Measurements from ENCODE around the gene RNF224. TPM values are rescaled to one million over a fixed set of nuclear protein-coding genes. Genes with fewer than 3 reads are reported as not detected.
A peak's percentile ranks its signal among the peaks of the same experiment; 100 is the strongest.

The RNF224 gene
- total RNA-seq, 1 donor from 2014 or later: 0.39 TPM

GRCh38 chr9:137223078-137223970, 4.0 kb upstream of the RNF224 start:
- peak overlapping the region; percentile 88 for H3K4me3 Mint-ChIP-seq (ENCODE audit: unreplicated experiment)
- peak; percentile 94 for DNase-seq
- peaks cover 4% of the 10 kb centered on the region for H3K27me3 Mint-ChIP-seq (ENCODE audit: unreplicated experiment)
- TF ChIP-seq CTCF (IDR thresholded peaks at IDR 0.05; ENCODE audit: partially characterized antibody, unreplicated experiment): no peak
- peaks cover 4% of the 10 kb centered on the region for H3K4me1 Mint-ChIP-seq (ENCODE audit: low read depth, unreplicated experiment)
- peaks cover 6% of the 10 kb centered on the region for H3K9me3 Mint-ChIP-seq (ENCODE audit: unreplicated experiment)
- H3K36me3 Mint-ChIP-seq (ENCODE audit: unreplicated experiment): no peaks in the 10 kb centered on the region
- peak overlapping the region; percentile 17 for H3K27ac Mint-ChIP-seq (ENCODE audit: unreplicated experiment)

GRCh38 chr9:137224830-137225694, 2.2 kb upstream of the RNF224 start, which contains the start of gene CYSRT1:
Gene CYSRT1, plus strand, starts transcription at chr9:137225174. Its CDS starts 448 bp downstream, at chr9:137225622.
- no peak for TF ChIP-seq CTCF (IDR thresholded peaks at IDR 0.05; ENCODE audit: partially characterized antibody, unreplicated experiment)
- no peaks in the 10 kb centered on the region for H3K36me3 Mint-ChIP-seq (ENCODE audit: unreplicated experiment)
- peaks cover 2% of the 10 kb centered on the region for H3K27me3 Mint-ChIP-seq (ENCODE audit: unreplicated experiment)
- peak within 1 kb of the TSS; percentile 63 for H3K4me3 Mint-ChIP-seq (ENCODE audit: unreplicated experiment)
- no peak within 1 kb of the TSS for H3K27ac Mint-ChIP-seq (ENCODE audit: unreplicated experiment)
- H3K4me1 Mint-ChIP-seq (ENCODE audit: low read depth, unreplicated experiment): peaks cover 2% of the 10 kb centered on the region
- H3K9me3 Mint-ChIP-seq (ENCODE audit: unreplicated experiment): no peaks in the 10 kb centered on the region
- no peak for DNase-seq

- Mint-ChIP-seq H3K4me3 (ENCODE audit: unreplicated experiment) (no peak overlapping the region), H3K27me3 (ENCODE audit: unreplicated experiment) (peaks cover 2% of the 10 kb centered on the region), H3K27ac (ENCODE audit: unreplicated experiment) (no peak overlapping the region), H3K36me3 (ENCODE audit: unreplicated experiment) (no peaks in the 10 kb centered on the region), H3K4me1 (ENCODE audit: low read depth, unreplicated experiment) (peaks cover 2% of the 10 kb centered on the region), H3K9me3 (ENCODE audit: unreplicated experiment) (no peaks in the 10 kb centered on the region)
- no peak for TF ChIP-seq CTCF (IDR thresholded peaks at IDR 0.05; ENCODE audit: partially characterized antibody, unreplicated experiment)
- no peak for DNase-seq
These were observed 1.5 kb upstream of the RNF224 start for GRCh38 chr9:137225699-137226331.

GRCh38 chr9:137226338-137227053, 806 bp upstream of the RNF224 start:
- H3K4me1 Mint-ChIP-seq (ENCODE audit: low read depth, unreplicated experiment): peaks cover 2% of the 10 kb centered on the region
- H3K27ac Mint-ChIP-seq (ENCODE audit: unreplicated experiment): no peak overlapping the region
- no peaks in the 10 kb centered on the region for H3K9me3 Mint-ChIP-seq (ENCODE audit: unreplicated experiment)
- no peaks in the 10 kb centered on the region for H3K36me3 Mint-ChIP-seq (ENCODE audit: unreplicated experiment)
- peaks cover 2% of the 10 kb centered on the region for H3K27me3 Mint-ChIP-seq (ENCODE audit: unreplicated experiment)
- DNase-seq: no peak
- no peak overlapping the region for H3K4me3 Mint-ChIP-seq (ENCODE audit: unreplicated experiment)
- no peak for TF ChIP-seq CTCF (IDR thresholded peaks at IDR 0.05; ENCODE audit: partially characterized antibody, unreplicated experiment)
